Psoas muscle (tissue), 8 donors: ENCODE results near the gene BPTF. TPM values are rescaled to one million over a fixed set of nuclear protein-coding genes. Genes with fewer than 3 reads are reported as not detected.
"Not testable (repeated sequence)": the region's sequence is repeated elsewhere in the genome, so short reads cannot be mapped to it uniquely, and the experiment has no call there.

ENCODE experiments used
- ATAC-seq, 4 donors: fragments of 200-7000 bp; cut with Tn5 transposase; one replicate each; pipeline ENCODE4 v1.9.1; 2020; ENCODE audit warnings: moderate library complexity in 3 of 4, mild to moderate bottlenecking in 2 of 4
- DNase-seq, 2 donors: peaks; one replicate each; pipeline ENCODE4 v3.0.0-alpha.2; 2020
- H3K27ac ChIP-seq: fragments of 200-600 bp; one replicate; pipeline ENCODE4 v1.8.0; 2022
- H3K27me3 ChIP-seq, 3 donors: fragments of 200-600 bp in 1 of 3; one replicate each; pipeline versions ENCODE4 v1.6.1 to v1.8.0; 2013 to 2022; ENCODE audit warnings: low read length in 2 of 3, mild to moderate bottlenecking in 2 of 3, moderate library complexity in 1 of 3; ENCODE audit not compliant: insufficient read depth in 3 of 3
- H3K36me3 ChIP-seq, 2 donors: fragments of 200-600 bp in 1 of 2; one replicate each; pipeline versions ENCODE4 v1.6.1 to v1.8.0; 2013 to 2022; ENCODE audit warnings: low read depth in 1 of 2, mild to moderate bottlenecking in 1 of 2, moderate library complexity in 1 of 2; ENCODE audit not compliant: insufficient read depth in 1 of 2
- H3K4me1 ChIP-seq: fragments of 200-600 bp; one replicate; pipeline ENCODE4 v1.8.0; 2022
- H3K4me3 ChIP-seq: fragments of 200-600 bp; one replicate; pipeline ENCODE4 v1.8.0; 2022; ENCODE audit warnings: mild to moderate bottlenecking
- H3K9me3 ChIP-seq: fragments of 200-600 bp; one replicate; pipeline ENCODE4 v1.8.0; 2022
- WGBS, 3 donors: extraction: QIAGEN DNeasy Blood & Tissue Kit; methylation state at CpG; one replicate each; pipeline versions ENCODE4 v1.1.6 to v1.1.7; 2013; 5-methylcytosine and 5-hydroxymethylcytosine counted together
- intact Hi-C, 2 donors: fragments of 100-400 bp; cut with DNase I; formaldehyde crosslinking; loops; one replicate each; pipeline versions ENCODE4 v1.11.0 to v1.14.2; 2022
- polyA plus RNA-seq, 3 donors: library from polyadenylated mRNA; stranded (reverse); fragments of 200-250 nt; gene quantifications; one replicate each; pipeline ENCODE4 v1.2.3, GENCODE V29; 2013
- total RNA-seq, 4 donors: library from RNA; stranded (reverse); fragmentation: NEBNext Ultra II Directional in 2 of 4; extraction: Animal tissue kit (Norgen Biotek cat#: 25700) in 2 of 4; gene quantifications; one replicate each; pipeline versions ENCODE4 v1.2.1 to v1.2.4, GENCODE V29; 2021 to 2023
- TF ChIP-seq, protein P1 (sequence below): fragments of 200-600 bp; IDR thresholded peaks from one replicate; pipeline ENCODE4 v1.8.0; 2022; ENCODE audit warnings: antibody characterized with exemption
- donor health status: healthy with polysubstance abuse.
- donor health status: DM: no; HTN: no; CAD: no; lungs with moderate emphysema.
- donor health status: Bipolar disorder and iron deficiency.
- donor health status: healthy.
- donor health status: DM: yes; HTN: yes; CAD: no.
- donor health status: DM: no; HTN: no; CAD: no.
- donor health status: DM: no; HTN: no; CAD: no.
- donor health status: DM: yes; HTN: yes; CAD: no.

Gene BPTF
- total and polyA plus RNA-seq, 7 donors = 10.0 to 60.9 (median 48.0) TPM

DNA sequence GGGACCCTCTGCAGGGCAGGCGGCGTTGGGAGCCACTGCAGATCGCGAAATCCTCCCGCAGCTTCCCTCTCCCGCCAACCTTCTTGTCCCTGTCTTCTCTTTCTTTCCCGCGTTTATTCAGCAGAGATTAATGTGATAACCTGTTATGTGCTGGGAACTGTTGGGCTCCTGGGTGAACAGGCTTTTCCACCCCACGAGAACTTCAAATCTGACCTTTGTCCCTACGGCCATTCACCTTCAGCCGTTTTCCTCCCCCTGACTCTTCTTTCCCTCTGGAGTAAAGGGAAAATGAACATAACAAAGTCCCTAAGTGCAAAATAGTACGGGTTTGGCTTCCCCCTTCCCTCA is 195.1 kb downstream of the BPTF start:
- peak overlapping the region; percentile 84 for H3K27ac ChIP-seq
- DNase-seq (no peak), ATAC-seq (peak in 1 of 4 donors; percentile 31)
- H3K4me1 ChIP-seq = peaks cover 6% of the 10 kb centered on the region
- WGBS, 3 donors = 1 to 2% (median 1%) methylated on average over 12 of the region's 12 CpGs
- intact Hi-C loops = loop anchor here in 1 of 2 donors (1.0 kb wide), 1 partner anchor 27 kb away; no protein-coding TSS in a partner anchor
- H3K4me3 ChIP-seq = peak overlapping the region; percentile 83
- TF ChIP-seq, protein P1, sequence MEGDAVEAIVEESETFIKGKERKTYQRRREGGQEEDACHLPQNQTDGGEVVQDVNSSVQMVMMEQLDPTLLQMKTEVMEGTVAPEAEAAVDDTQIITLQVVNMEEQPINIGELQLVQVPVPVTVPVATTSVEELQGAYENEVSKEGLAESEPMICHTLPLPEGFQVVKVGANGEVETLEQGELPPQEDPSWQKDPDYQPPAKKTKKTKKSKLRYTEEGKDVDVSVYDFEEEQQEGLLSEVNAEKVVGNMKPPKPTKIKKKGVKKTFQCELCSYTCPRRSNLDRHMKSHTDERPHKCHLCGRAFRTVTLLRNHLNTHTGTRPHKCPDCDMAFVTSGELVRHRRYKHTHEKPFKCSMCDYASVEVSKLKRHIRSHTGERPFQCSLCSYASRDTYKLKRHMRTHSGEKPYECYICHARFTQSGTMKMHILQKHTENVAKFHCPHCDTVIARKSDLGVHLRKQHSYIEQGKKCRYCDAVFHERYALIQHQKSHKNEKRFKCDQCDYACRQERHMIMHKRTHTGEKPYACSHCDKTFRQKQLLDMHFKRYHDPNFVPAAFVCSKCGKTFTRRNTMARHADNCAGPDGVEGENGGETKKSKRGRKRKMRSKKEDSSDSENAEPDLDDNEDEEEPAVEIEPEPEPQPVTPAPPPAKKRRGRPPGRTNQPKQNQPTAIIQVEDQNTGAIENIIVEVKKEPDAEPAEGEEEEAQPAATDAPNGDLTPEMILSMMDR = no peak
- no peaks in the 10 kb centered on the region for H3K36me3 ChIP-seq
- no peaks in the 10 kb centered on the region for H3K9me3 ChIP-seq
- H3K27me3 ChIP-seq = no peaks in the 10 kb centered on the region

DNA sequence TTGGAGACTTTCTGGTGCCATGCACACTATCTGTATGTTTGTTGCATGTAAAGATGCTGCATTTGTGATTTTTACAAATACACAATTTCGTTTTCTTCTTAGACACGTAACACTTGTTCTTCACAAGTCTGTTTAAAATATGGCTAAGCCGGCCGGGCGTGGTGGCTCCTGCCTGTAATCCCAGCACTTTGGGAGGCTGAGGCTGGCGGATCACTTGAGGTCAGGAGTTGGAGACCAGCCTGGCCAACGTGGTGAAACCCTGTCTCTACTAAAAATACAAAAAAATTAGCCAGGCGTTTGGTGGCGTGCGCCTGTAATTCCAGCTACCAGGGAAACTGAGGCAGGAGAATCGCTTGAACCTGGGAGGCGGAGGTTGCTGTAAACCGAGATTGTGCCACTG is 195.5 kb downstream of the BPTF start:
- H3K4me1 ChIP-seq, DNase-seq, H3K9me3 ChIP-seq, ATAC-seq, H3K36me3 ChIP-seq, H3K27me3 ChIP-seq: not testable (repeated sequence)
- peak overlapping the region; percentile 84 for H3K27ac ChIP-seq
- peak overlapping the region; percentile 83 for H3K4me3 ChIP-seq
- WGBS, 3 donors = 77 to 79% (median 78%) methylated on average over 13 of the region's 13 CpGs
- intact Hi-C loops = loop anchor here in 1 of 2 donors (1.0 kb wide), 1 partner anchor 27 kb away; no protein-coding TSS in a partner anchor

DNA sequence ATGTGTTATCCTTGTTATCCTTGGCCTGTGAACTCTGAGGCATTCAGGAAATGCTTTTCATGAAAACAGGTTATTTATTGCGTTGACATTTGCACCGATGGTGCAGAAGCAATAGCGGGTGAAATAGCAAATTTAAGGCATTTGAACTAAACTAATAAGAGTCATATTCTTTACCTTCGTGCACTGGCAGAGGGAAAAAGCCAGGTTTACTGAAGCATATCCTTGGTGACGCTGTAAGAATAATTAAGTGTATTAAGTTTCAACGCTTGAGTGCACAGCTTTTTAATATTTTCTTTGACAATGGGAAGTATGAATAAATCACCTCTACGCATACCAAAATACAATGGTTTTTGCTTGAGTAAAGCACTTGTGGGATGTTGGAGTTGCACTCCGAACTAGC is 196.7 kb downstream of the BPTF start:
- DNase-seq = no peak
- H3K4me3 ChIP-seq = no peak overlapping the region
- 86 to 88% (median 86%) methylated on average over 8 of the region's 8 CpGs for WGBS, 3 donors
- no peaks in the 10 kb centered on the region for H3K9me3 ChIP-seq
- no peak overlapping the region for H3K27ac ChIP-seq
- no peaks in the 10 kb centered on the region for H3K36me3 ChIP-seq
- H3K27me3 ChIP-seq = no peaks in the 10 kb centered on the region
- TF ChIP-seq, protein P1 = no peak
- ATAC-seq = no peak
- peaks cover 6% of the 10 kb centered on the region for H3K4me1 ChIP-seq
- intact Hi-C loops = no loop called here

- H3K27me3 ChIP-seq, DNase-seq, intact Hi-C loops, ATAC-seq, H3K4me1 ChIP-seq, H3K27ac ChIP-seq, H3K36me3 ChIP-seq, H3K9me3 ChIP-seq, H3K4me3 ChIP-seq: not testable (repeated sequence)
- 94 to 95% (median 95%) methylated on average over 15 of the region's 15 CpGs for WGBS, 3 donors
Measured at GRCh38 chr17:68022547-68022946, 197.2 kb downstream of the BPTF start.

DNA sequence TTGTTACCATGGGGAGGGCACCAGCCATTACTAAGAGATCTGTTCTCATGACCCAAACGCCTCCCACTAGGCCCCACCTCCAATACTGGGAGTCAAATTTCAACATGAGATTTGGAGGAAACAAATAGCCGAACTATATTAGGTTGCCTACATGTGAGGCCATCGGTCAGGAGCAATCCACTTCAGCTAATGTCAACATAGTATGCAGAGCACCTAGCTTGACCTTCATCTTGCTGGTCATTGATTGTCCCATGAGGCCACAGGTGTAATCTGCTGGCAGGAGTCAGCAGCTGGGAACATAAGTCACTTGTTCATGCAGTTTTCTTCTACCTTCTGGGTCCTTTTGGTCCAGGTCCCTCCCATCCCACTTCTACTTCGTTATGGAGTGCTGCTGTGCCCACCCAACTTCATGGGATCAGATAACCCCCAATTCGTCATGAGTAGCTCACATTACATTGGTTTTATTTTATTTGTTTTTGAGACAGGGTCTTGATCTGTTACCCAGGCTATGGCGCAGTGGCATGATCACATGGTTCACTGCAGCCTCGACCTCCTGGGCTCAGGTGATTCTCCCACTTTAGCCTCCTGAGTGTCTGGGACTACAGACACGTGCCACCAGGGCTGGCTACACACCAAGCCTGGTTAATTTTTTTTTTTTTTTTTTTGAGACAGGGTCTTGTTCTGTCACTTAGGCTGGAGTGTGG is 204.4 kb downstream of the BPTF start:
- ATAC-seq (no peak), DNase-seq (no peak)
- TF ChIP-seq, protein P1 = no peak
- WGBS, 3 donors = 44 to 55% (median 54%) methylated on average over 8 of the region's 8 CpGs
- Histone ChIP-seq H3K36me3 (no peaks in the 10 kb centered on the region), H3K27me3 (no peaks in the 10 kb centered on the region), H3K27ac (no peak overlapping the region), H3K4me3 (no peak overlapping the region), H3K4me1 (peaks cover 3% of the 10 kb centered on the region), H3K9me3 (no peaks in the 10 kb centered on the region)
- intact Hi-C loops = no loop called here

Other genes with a start within 250 kb of the BPTF start
- 10 to 100 TPM; 29.9 to 37.3 (median 33.3) TPM for gene NOL11, start 107.6 kb upstream of the BPTF start, total RNA-seq
- 10 to 100 TPM; 30.9 to 53.6 (median 52.1) TPM for gene NOL11, start 107.6 kb upstream of the BPTF start, polyA plus RNA-seq
- gene C17orf58, start 171.0 kb downstream of the BPTF start, total RNA-seq = 1 to 10 TPM; 3.1 to 5.5 (median 4.8) TPM
- gene C17orf58, start 171.0 kb downstream of the BPTF start, polyA plus RNA-seq = 10 to 100 TPM in 1 of 3 donors, 1 to 10 TPM in 2; 5.3 to 15.0 (median 6.6) TPM
- gene KPNA2, start 210.2 kb downstream of the BPTF start, total RNA-seq = 10 to 100 TPM; 11.4 to 25.2 (median 18.5) TPM
- gene KPNA2, start 210.2 kb downstream of the BPTF start, polyA plus RNA-seq = 10 to 100 TPM; 16.1 to 38.4 (median 29.7) TPM